HEK293 (cell line): ENCODE data around the gene PNMA8A.

Source experiments
- CTCF ChIP-seq: fragments of 450-650 bp; formaldehyde crosslinking; IDR thresholded peaks from 2 replicates; pipeline ENCODE4 v1.5.1; 2016; ENCODE audit warnings: missing biosample characterization, missing genetic modification characterization
- PBX3 ChIP-seq: sonication (generic); formaldehyde crosslinking; IDR thresholded peaks from 2 replicates; pipeline ENCODE4 v1.8.1; 2022; ENCODE audit warnings: mild to moderate bottlenecking, moderate library complexity, missing genetic modification reagents
- PRDM1 ChIP-seq: fragments of 450-650 bp; formaldehyde crosslinking; IDR thresholded peaks from 2 replicates; pipeline ENCODE4; 2016; ENCODE audit warnings: missing biosample characterization, missing genetic modification characterization
- YY1 ChIP-seq: fragments of 450-650 bp; formaldehyde crosslinking; IDR thresholded peaks from 2 replicates; pipeline ENCODE4 v1.5.1; 2018; ENCODE audit warnings: missing biosample characterization, missing genetic modification characterization
- ZBTB21 ChIP-seq: fragments of 450-650 bp; formaldehyde crosslinking; IDR thresholded peaks from 2 replicates; pipeline ENCODE4 v1.5.1; 2017; ENCODE audit warnings: missing biosample characterization, missing genetic modification characterization
- ZNF184 ChIP-seq: fragments of 450-650 bp; IDR thresholded peaks from 2 replicates; pipeline ENCODE4 v1.5.1; 2018; ENCODE audit warnings: missing biosample characterization, mild to moderate bottlenecking, missing genetic modification characterization
- ZNF248 ChIP-seq: fragments of 450-650 bp; formaldehyde crosslinking; IDR thresholded peaks from 2 replicates; pipeline ENCODE4 v1.5.1; 2017; ENCODE audit warnings: missing biosample characterization, missing genetic modification characterization
- ZNF302 ChIP-seq: fragments of 450-650 bp; formaldehyde crosslinking; IDR thresholded peaks from 2 replicates; pipeline ENCODE4 v1.5.1; 2016; ENCODE audit warnings: missing biosample characterization, missing genetic modification characterization, low read depth
- ZNF362 ChIP-seq: fragments of 450-650 bp; formaldehyde crosslinking; IDR thresholded peaks from 2 replicates; pipeline ENCODE4 v1.5.1; 2016; ENCODE audit warnings: missing biosample characterization, missing genetic modification characterization
- ZNF423 ChIP-seq: fragments of 450-650 bp; formaldehyde crosslinking; IDR thresholded peaks from 2 replicates; pipeline ENCODE4 v1.5.1; 2016; ENCODE audit warnings: missing biosample characterization, missing genetic modification characterization
- ZNF701 ChIP-seq: fragments of 450-650 bp; formaldehyde crosslinking; IDR thresholded peaks from 2 replicates; pipeline ENCODE4 v1.5.1; 2016; ENCODE audit warnings: missing biosample characterization, missing genetic modification characterization

- TF ChIP-seq ZNF362 (tag by site-specific recombination) (no peak), ZBTB21 (tag by site-specific recombination) (no peak), PRDM1 (tag by site-specific recombination) (no peak), ZNF302 (no peak), ZNF701 (tag by site-specific recombination) (no peak), ZNF248 (no peak), PBX3 (CRISPR knock-in tag) (no peak), ZNF184 (no peak), YY1 (tag by site-specific recombination) (no peak), CTCF (tag by site-specific recombination) (no peak), ZNF423 (tag by site-specific recombination) (no peak)
Observed at GRCh38 chr19:46478356-46478986, 7.1 kb upstream of the PNMA8A start.
